Natural killer cell treated with Interleukin-12 subunit alpha and Interleukin-12 subunit beta and Interleukin-15 and Interleukin-18, amount 100 ng/mL, for 72 hours (primary cell): ENCODE data around the gene USP6NL. TPM values are rescaled to one million over a fixed set of nuclear protein-coding genes. Genes with fewer than 3 reads are reported as not detected.

Source experiments
- ATAC-seq, 2 donors: fragments of 150-1000 bp; cut with Tn5 transposase in 1 of 2; sonication (Bioruptor Pico), chemical (Tn5 transposase) in 1 of 2; 2 replicates each; pipeline ENCODE4 v1.10.0; 2021
- DNase-seq: peaks from one replicate; pipeline ENCODE4 v3.0.0; 2022; ENCODE audit warnings: low spot score
- H3K27ac Mint-ChIP-seq, 2 donors: 1 replicate in 1 of 2; 2 replicates in 1 of 2; pipeline ENCODE4 v1.8.0; 2022; ENCODE audit warnings: mixed read lengths in 2 of 2, mild to moderate bottlenecking in 1 of 2, moderate library complexity in 1 of 2
- H3K27me3 Mint-ChIP-seq, 2 donors: 1 replicate in 1 of 2; 2 replicates in 1 of 2; pipeline ENCODE4 v1.8.0; 2022; ENCODE audit warnings: mixed read lengths in 2 of 2
- H3K36me3 Mint-ChIP-seq: one replicate; pipeline ENCODE4 v1.8.0; 2022; ENCODE audit warnings: mixed read lengths
- H3K4me1 Mint-ChIP-seq, 2 donors: 1 replicate in 1 of 2; 2 replicates in 1 of 2; pipeline ENCODE4 v1.8.0; 2022; ENCODE audit warnings: low read depth in 2 of 2, mixed read lengths in 2 of 2, mild to moderate bottlenecking in 1 of 2
- H3K4me3 Mint-ChIP-seq: one replicate; pipeline ENCODE4 v1.8.0; 2022; ENCODE audit warnings: mixed read lengths
- H3K9me3 Mint-ChIP-seq: 2 replicates; pipeline ENCODE4 v1.8.0; 2022; ENCODE audit warnings: mixed read lengths
- total RNA-seq, 2 donors: library from RNA; stranded (reverse); gene quantifications; one replicate each; pipeline ENCODE4 v1.2.3, GENCODE V29; 2022

Gene USP6NL
- total RNA-seq = 1 to 10 TPM; 1.0 to 2.0 TPM

DNA sequence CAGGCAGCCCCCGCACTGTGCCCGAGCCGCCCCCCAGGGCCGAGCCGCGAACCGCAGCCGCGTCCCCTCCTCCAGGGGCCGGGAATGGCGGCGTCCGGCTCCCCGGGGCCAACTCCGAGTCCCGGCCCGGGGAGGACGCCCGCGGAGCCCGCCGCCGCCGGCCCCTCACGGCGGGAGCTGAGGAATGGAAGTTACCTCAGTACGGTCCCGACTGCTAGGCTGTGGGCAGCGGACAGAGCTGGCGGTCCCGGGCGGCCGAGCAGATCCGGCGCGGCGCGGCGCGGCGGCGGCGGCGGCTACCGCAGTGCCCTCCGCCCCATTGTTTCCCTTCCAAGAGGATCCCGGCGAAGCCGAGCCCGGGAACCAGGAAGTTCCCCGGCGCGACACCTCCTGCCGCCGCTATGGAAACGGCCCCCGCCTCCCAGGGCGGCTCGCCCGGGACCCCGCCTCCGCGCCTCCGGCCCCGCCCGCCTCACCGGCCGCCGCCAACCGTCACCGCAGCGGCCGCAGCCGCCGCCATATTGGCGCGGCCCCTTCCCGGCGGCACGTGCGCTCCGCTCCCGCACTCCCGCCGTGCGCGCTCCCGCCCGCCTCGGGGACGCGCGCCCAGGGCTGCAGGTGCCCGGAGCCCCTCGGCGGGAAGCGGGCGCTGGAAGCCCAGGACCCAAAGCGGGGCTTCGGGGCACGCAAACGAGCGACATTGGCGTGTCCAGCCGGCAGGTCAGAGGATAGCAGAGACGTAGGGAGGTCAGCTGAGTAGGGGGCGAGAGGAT, at the start of gene USP6NL:
Gene USP6NL (minus strand): TSS at position 403 of the 773 bp plus-strand sequence. CDS start 14,016 bp downstream, outside the sequence.
- ATAC-seq = peak; percentile 82 to 90
- peak within 1 kb of the TSS in 1 of 2 donors; percentile 53 for H3K27ac Mint-ChIP-seq
- no peaks in the 10 kb centered on the region for H3K36me3 Mint-ChIP-seq
- no peaks in the 10 kb centered on the region for H3K9me3 Mint-ChIP-seq
- peaks cover 20 to 36% of the 10 kb centered on the region in 2 donors for H3K27me3 Mint-ChIP-seq
- peak within 1 kb of the TSS; percentile 90 for H3K4me3 Mint-ChIP-seq
- peaks cover 12 to 16% of the 10 kb centered on the region in 2 donors for H3K4me1 Mint-ChIP-seq
- peak; percentile 81 for DNase-seq

DNA sequence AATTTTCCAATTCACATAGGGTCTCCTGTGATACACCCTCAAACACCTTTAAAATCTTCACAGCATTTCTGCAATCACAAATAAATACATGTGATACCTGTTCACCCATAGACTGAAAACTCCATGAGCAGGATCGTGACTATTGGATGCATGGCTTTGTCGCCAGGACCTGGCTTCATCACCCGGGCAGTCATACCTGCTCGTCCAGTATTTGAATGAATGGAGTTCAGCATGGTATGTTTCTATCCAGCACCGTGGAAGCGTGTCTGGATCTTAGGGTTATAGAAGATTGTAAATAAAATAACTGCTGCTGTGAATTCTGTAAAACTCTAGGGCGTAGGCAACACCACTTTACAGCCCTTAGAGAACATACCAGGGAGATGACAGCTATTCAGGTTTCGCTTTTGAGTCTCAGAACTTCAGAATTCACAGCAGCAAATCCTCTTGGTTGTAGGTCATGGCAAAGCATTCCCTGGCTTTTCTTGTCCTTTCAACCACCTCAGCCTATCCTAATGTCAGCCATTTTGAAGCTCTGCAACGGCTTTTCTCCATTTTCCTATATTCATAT, 47.4 kb upstream of the USP6NL start:
- H3K9me3 Mint-ChIP-seq = no peaks in the 10 kb centered on the region
- H3K4me3 Mint-ChIP-seq = no peak overlapping the region
- H3K36me3 Mint-ChIP-seq = no peaks in the 10 kb centered on the region
- peaks cover 1 to 21% of the 10 kb centered on the region in 2 donors for H3K27me3 Mint-ChIP-seq
- no peak overlapping the region for H3K27ac Mint-ChIP-seq
- ATAC-seq = no peak
- peaks cover 11 to 14% of the 10 kb centered on the region in 2 donors for H3K4me1 Mint-ChIP-seq
- DNase-seq = no peak

DNA sequence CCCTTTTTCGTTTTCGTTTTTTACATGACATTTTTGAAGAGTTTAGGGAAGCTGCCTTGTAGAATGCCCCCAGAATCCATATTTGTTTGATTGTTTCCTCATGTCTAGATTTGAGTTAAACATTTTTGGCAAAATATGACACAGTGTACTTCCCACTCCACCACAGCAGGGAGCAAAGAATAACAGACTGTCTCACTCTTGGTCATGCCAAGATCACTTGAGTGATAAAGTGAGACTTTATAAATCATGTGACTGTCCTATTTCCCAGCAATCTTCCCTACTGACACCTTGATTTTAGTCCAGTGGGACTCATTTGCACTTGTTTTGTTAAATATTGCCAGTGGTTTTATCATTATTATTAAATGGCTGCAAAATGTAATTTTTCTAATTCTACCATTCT, 44.4 kb upstream of the USP6NL start:
- Mint-ChIP-seq H3K4me1 (peaks cover 0 to 3% of the 10 kb centered on the region in 2 donors), H3K27me3 (peaks cover 9 to 26% of the 10 kb centered on the region in 2 donors), H3K9me3 (no peaks in the 10 kb centered on the region), H3K4me3 (no peak overlapping the region), H3K27ac (no peak overlapping the region), H3K36me3 (no peaks in the 10 kb centered on the region)
- no peak for DNase-seq
- no peak for ATAC-seq

DNA sequence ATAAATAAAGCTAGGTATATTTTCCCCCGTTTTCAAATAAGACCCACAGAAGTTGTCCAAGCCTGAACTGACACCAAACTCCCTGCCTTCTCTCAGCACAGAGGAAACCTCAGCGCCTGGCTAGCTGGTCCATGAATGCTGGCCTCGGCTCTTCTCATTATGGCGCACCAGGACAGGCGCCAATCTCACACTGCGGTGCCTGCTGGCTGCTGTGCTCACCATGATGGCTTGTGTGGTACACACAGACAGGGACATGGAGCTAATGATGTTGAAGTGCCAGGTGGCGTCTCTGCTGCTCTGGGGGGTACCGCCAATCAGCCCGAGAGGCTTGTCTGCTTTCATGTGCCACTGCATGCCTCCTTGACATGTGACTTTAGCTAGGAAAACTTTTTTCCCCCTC, 43.2 kb upstream of the USP6NL start:
- Mint-ChIP-seq H3K4me1 (peaks cover 0 to 2% of the 10 kb centered on the region in 2 donors), H3K27me3 (peaks cover 9 to 22% of the 10 kb centered on the region in 2 donors), H3K36me3 (no peaks in the 10 kb centered on the region), H3K4me3 (no peak overlapping the region), H3K9me3 (no peaks in the 10 kb centered on the region), H3K27ac (no peak overlapping the region)
- no peak for DNase-seq
- ATAC-seq = no peak

DNA sequence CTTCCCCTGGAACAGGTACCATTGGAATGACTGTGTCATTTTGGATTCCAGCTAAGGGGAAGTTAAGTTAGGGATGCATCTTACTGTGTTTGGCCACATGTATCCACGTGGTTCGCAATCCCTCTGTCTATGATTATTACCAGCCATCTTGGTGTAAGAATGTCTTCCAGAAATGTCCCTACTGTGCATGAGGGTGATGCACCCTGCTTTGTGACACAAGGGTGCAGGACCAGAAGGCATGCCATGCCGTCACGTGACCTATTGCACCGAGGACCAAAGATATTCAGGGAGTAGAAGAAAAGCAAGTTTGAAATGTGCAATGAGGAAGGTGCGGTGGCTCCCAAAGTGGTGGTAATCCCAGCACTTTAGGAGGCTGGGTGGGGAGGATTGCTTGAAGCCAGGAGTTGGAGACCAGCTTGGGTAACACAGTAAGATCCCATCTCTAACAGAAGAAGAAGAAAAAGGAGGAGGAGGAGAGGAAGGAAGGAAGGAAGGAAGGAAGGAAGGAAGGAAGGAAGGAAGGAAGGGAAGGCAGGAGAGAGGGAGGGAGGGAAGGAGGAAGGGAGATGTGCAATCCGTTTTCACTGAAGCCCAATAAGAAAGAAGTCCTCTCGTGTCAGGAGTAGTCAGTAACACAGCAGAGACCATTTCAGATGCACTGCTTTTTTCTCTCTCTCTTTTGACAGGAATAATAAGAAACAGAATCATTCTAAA, 42.5 kb upstream of the USP6NL start:
- Mint-ChIP-seq H3K4me1 (peaks cover 0 to 2% of the 10 kb centered on the region in 2 donors), H3K9me3 (no peaks in the 10 kb centered on the region), H3K4me3 (no peak overlapping the region), H3K27ac (no peak overlapping the region), H3K36me3 (no peaks in the 10 kb centered on the region), H3K27me3 (peaks cover 9 to 23% of the 10 kb centered on the region in 2 donors)
- ATAC-seq = no peak
- no peak for DNase-seq

DNA sequence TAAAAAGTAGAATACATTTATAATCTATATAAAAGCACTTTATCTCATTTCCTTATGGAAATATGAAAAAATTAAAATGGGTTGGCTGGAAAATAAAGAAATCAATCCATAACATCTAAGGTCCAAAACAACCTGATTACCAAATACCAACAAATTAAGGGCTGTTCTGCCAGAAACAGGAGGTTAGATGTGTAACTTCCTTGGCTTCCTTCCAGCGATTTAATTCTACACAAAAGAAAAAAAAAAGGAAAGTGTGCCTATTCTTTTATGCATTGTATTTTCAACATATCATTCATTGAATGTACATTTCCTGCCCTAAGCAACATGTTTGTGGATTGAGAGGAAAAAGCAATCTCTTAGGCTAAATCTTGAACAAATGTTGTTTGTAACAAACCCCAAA, 36.2 kb upstream of the USP6NL start:
- ATAC-seq (no peak), DNase-seq (no peak)
- no peak overlapping the region for H3K27ac Mint-ChIP-seq
- peaks cover 4 to 13% of the 10 kb centered on the region in 2 donors for H3K27me3 Mint-ChIP-seq
- H3K4me3 Mint-ChIP-seq = no peak overlapping the region
- H3K4me1 Mint-ChIP-seq = no peaks in the 10 kb centered on the region
- no peaks in the 10 kb centered on the region for H3K36me3 Mint-ChIP-seq
- no peaks in the 10 kb centered on the region for H3K9me3 Mint-ChIP-seq

DNA sequence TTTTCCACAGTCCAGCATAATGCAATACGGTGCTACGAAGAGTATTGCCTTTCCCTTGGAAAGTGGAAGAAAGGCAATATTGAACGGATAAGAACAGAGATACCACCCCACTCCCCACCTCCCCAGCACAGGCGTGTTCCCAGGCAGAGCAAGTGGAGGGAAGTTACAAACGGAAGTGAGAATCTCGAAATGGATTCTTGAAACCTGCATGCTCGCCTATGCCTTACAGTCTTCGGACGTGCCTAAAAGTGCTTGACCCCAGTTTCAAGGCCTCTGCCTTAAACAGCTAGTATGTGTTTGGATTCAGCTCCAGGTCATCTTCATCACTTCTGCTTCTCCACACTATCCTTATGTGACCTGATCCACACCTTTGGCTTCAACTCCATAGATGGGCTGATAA, 35.0 kb upstream of the USP6NL start:
- no peak overlapping the region for H3K4me3 Mint-ChIP-seq
- H3K36me3 Mint-ChIP-seq = no peaks in the 10 kb centered on the region
- no peaks in the 10 kb centered on the region for H3K9me3 Mint-ChIP-seq
- H3K4me1 Mint-ChIP-seq = no peaks in the 10 kb centered on the region
- DNase-seq (no peak), ATAC-seq (no peak)
- H3K27ac Mint-ChIP-seq = no peak overlapping the region
- peaks cover 12 to 13% of the 10 kb centered on the region in 2 donors for H3K27me3 Mint-ChIP-seq

DNA sequence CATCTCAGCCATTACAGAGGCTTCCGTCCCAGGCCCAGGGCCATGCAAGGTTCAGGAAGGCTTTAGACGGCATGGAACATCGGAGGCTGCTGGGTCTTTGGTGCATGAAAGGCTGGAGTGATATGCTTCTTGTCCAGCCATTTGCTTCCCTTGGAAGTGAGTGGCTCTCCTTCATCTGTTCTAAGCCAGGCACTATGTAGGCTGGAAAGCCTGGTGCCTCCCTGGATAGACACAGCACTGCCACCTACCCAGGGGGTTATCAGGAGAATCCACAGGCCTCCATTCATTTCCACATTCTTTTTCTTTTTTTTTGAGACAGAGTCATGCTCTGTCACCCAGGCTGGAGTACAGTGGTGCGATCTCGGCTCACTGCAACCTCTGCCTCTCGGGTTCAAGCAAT, 31.6 kb upstream of the USP6NL start:
- no peaks in the 10 kb centered on the region for H3K36me3 Mint-ChIP-seq
- H3K27me3 Mint-ChIP-seq = peaks cover 21 to 27% of the 10 kb centered on the region in 2 donors
- H3K27ac Mint-ChIP-seq = no peak overlapping the region
- H3K4me3 Mint-ChIP-seq = no peak overlapping the region
- no peak for DNase-seq
- H3K9me3 Mint-ChIP-seq = no peaks in the 10 kb centered on the region
- ATAC-seq = no peak
- no peaks in the 10 kb centered on the region for H3K4me1 Mint-ChIP-seq

DNA sequence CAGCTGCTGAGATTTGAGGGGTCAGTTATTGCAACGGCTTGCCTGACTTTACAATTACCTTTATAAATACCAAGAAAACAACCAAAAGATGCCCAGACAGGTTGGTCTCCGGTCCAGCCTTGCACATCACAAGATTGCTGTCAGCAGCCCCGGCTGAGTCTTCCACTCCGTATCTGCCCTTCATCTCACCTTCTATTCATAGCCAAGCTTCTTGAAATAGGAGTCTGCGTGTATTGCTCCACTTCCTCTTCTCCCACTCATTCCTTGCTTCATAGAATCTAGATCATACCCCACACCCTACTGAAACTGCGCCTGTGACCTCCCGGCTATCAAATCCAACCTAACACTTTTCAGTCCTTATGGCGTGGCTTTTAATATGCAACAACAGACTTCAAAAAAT, 31.1 kb upstream of the USP6NL start:
- DNase-seq (no peak), ATAC-seq (no peak)
- Mint-ChIP-seq H3K27me3 (peaks cover 21 to 28% of the 10 kb centered on the region in 2 donors), H3K9me3 (no peaks in the 10 kb centered on the region), H3K27ac (no peak overlapping the region), H3K36me3 (no peaks in the 10 kb centered on the region), H3K4me1 (no peaks in the 10 kb centered on the region), H3K4me3 (no peak overlapping the region)

DNA sequence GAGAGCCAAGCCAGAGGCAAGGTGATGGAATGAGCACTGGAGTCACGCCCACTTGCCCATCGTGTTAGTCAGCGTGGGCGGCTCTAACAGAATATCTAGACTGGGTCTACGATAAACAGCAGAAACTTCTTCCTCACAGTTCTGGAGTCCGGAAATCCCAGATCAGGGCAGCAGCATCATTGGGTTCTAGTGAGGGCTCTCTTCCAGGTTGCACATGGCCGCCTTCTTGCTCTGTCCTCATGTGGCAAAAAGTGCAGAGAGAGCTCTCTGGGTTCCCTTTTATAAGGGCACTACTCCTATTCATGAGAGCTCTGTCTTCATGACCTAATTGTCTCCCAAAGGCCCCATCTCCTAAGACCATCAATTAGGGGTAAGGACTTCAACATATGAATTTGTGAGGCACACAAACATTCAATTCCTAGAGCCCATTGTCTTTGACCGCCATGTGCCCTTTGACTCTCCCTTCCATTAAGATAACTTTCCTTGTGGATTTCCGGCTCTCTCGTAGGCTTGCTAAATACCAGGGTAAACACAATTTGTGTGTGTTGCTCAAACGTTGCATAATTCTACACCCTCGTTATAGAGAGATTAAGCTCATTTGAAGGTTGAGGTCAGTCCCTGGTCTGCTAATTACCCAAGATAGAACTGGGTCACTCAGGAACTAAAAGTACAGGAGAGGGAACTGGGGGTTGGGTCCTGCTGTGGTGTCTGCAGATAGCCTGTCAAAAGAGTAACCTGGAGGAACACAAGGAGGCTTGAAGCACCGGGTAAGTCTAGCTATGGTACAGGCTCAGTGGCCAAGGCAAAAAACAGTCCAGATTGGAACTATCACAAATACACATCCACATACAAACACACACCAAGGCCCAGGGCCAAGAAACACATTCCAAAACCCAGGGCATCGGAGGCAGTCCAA, 28.7 kb upstream of the USP6NL start:
- Mint-ChIP-seq H3K27me3 (peaks cover 36 to 50% of the 10 kb centered on the region in 2 donors), H3K4me3 (no peak overlapping the region)
- DNase-seq = no peak

DNA sequence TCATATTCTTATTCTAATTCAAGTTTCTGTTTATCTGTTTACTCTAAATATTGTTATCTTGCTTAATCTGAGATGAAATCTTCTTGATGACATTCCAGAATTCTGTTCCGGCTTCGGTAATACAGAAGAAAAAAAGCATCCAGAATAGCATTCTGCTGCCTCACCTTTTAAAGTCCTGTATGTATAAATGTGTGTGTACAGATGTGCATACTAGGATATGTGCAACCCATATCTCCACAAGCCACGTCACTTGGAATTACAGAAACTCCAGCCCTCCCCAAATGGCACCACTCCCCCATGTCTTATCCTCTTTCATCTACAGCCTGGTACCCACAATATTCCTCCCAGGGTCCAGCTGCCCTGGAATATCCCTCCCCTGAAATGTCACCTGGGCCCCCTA, 27.9 kb upstream of the USP6NL start:
- Mint-ChIP-seq H3K36me3 (peaks cover 9% of the 10 kb centered on the region), H3K4me1 (peaks cover 0 to 5% of the 10 kb centered on the region in 2 donors), H3K27ac (no peak overlapping the region), H3K27me3 (peaks cover 38 to 52% of the 10 kb centered on the region in 2 donors), H3K4me3 (no peak overlapping the region), H3K9me3 (no peaks in the 10 kb centered on the region)
- ATAC-seq (no peak), DNase-seq (no peak)

More for the DNA sequence above, 28.7 kb upstream of the USP6NL start:
- no peak for ATAC-seq
- no peaks in the 10 kb centered on the region for H3K9me3 Mint-ChIP-seq
- H3K4me1 Mint-ChIP-seq = peaks cover 0 to 5% of the 10 kb centered on the region in 2 donors
- no peak overlapping the region for H3K27ac Mint-ChIP-seq
- peaks cover 9% of the 10 kb centered on the region for H3K36me3 Mint-ChIP-seq

DNA sequence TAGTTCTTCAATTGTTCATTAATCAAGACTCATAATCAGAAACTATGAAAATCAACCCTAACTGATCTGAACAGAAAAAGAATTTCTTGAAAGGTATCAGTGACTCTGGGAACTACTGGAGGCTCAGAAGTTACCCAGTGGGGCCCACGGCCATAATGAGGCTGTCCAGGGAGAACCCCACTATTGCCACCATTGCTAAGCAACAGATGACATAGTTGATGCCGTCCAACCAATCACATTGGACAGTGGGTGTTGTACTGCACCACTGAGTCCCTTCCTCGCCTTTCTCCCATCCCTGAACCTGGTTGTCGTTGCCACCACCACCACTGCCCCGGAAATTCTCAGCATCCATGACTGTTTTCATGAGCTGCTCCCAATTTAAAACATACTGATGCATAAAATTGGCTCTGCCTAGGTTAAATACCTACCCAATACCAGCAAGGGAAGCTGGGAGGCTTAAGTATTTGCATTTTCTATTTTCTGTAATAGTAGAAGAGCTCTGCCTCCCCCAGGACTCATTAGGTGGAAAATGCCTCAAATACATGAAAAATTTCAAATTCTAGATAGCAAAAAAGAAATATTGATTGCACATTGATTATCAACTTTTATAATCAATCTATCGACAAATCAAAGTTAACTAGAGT, 26.7 kb upstream of the USP6NL start:
- peaks cover 5 to 9% of the 10 kb centered on the region in 2 donors for H3K4me1 Mint-ChIP-seq
- H3K36me3 Mint-ChIP-seq = peaks cover 9% of the 10 kb centered on the region
- H3K4me3 Mint-ChIP-seq = no peak overlapping the region
- H3K9me3 Mint-ChIP-seq = no peaks in the 10 kb centered on the region
- no peak overlapping the region for H3K27ac Mint-ChIP-seq
- peaks cover 38 to 55% of the 10 kb centered on the region in 2 donors for H3K27me3 Mint-ChIP-seq
- no peak for ATAC-seq
- no peak for DNase-seq
